Ureter (tissue), 1 donor: ENCODE measurements around the gene TOMM5. TPM values are rescaled to one million over a fixed set of nuclear protein-coding genes. Genes with fewer than 3 reads are reported as not detected.

Experiments
- DNase-seq: peaks from one replicate; pipeline ENCODE4 v3.0.0-alpha.2; 2020; ENCODE audit warnings: low spot score
- total RNA-seq: library from RNA; stranded (reverse); gene quantifications from one replicate; pipeline ENCODE4 v1.2.4, GENCODE V29; 2023
- donor health status: DM: yes; HTN: yes; CAD: no.

TOMM5 gene
- total RNA-seq, 1 donor from 2014 or later, result 72.7 TPM

DNA sequence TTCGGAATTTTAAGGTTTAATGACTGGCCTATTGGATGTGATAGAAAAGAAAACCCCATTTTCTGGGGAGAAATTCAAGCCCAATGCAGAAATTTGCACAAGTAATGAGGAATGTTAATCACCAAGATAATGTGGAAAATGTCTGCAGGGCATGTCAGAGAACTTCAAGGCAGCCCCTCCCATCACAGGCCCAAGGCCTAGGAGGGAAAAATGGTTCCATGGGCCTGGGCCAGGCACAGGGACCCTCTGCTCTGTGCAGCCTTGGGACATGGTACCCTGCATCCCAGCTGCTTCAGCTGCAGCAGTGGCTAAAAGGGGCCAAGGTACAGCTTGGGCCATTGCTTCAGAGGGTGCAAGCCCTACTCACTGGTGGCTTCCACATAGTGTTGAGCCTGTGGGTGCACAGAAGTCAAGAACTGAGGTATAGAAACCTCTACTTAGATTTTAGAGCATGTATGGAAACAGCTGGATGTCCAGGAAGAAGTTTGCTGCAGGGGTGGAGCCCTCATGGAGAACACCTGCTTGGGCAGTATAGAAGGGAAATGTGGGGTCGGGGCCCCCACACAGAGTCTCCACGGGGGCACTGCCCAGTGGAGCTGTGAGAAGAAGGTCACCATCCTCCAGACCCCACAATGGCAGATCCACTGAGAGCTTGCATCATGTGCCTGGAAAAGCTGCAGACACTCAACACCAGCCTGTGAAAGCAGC lies 28.4 kb downstream of the TOMM5 start:
- DNase-seq, result no peak

DNA sequence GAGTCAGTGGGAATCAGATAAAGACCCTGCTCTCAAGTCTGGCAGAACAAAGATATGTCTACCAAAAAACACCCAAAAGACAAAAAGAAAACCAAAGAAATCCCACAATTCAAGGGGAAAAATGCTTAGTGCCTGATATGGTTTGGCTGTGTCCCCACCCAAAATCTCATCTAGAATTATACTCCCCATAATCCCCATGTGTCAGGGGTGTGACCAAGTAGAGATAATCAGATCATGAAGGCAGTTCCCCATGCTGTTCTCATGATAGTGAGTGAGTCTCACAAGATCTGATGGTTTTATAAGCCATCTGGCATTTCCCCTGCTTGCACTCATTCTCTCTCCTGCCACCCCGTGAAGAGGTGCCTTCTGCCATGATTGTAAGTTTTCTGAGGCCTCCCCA lies 29.6 kb downstream of the TOMM5 start:
- DNase-seq, result no peak

DNA sequence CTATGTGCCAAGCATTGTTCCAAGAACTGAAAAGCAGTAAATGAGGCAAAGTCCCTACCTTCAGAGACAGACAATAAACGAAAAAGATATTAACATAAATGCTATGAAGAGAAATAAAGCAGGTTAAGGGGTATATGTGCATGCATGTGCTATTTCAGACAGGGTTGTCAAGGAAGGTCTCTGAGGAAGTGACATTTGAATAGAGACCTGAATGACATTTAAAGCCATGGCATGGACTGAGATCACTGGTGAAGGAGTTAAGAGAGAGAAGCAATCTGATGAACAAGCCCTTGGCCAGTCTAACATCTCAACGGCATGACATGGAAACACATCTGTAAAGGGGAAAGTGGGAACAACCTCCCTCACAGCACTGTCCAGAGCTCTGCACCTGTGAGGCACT lies 30.7 kb downstream of the TOMM5 start:
- DNase-seq, result no peak

DNA sequence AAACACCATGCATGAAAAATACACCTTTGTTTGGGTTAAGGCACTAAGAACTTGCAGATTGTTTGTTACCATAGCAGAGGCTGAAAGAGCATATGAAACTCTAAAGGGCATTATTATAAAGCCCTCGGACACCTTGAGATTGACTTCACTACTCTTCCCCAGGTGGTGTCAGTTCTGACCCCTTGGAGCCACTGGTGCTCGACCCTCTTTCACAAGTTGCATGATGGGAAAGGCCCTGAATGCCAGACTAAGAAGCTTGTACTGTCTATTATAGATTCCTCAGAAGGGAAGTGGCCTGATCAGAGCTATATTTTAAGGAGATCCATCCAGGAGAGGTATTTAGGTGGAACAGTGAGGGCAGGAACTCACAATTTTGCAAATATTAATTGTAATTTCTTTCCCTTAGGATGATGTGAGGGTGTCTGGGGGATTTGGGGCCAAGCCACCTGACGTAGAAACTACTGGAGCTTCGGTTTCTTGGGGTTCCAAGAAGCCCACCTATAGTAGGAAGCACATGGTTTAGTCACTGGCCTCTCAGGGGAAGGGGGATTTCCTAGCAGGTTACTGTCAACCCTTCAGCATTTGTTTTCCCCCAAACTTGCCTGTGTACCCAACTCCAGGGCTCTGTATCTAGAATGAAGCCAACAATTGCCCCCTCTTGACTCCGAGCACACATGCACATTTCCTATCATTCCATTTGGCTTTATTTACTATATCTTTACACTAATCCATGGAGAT lies 32.4 kb downstream of the TOMM5 start:
- DNase-seq, result no peak

DNA sequence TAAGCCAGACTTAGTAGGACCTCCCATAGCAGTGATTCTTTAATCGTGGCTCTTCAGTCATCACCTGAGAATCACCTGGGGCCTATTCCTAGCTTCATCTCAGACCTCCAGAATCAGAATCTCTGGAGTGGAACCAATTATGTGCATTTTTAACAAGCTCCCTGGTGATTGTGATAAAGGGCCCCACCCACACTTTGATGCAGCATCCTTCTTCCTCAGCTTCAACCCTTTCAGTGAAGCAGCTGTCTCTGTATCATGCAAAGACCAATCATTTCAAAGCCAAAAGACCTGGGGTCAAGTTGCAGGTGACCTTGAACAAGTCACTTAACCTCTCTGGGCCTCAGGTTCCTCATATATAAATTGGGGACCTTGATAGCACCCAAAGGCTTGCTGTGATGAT lies 33.3 kb downstream of the TOMM5 start:
- DNase-seq, result no peak

DNA sequence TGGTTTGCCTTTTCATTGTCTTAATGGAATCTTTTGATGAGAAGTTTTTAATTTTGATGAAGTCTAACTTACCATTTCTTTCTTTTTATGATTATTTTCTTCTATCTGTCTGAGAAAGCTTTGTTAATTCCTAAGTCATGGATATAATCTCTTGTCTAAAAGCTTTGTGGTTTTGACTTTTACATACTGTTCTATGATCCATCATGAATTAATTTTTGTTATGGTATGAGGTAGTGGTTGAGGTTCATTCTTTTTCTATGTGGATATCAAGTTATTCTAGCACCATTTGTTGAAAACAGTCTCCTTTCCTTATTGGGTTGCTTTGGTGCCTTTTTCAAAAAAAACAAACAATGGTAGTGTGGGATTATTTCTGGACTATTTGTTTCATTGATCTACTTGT lies 36.6 kb downstream of the TOMM5 start:
- no peak for DNase-seq

DNA sequence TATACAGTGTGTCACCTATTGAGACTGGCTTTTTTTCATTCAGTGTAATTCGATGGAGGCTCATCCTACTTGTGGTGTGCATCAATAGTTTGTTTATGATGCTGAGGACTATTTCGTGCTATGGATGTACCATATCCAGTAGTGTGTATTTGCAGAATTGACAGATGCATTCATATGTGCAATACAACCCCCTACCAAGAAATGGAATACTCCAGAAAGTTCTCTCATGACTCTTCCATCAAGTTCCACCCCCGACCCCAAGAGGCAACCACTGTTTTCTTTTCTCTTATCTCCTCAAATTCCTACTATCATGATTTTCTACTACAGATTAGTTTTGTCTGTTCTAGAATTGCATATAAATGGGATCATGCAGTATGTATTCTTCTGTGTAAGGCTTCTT lies 38.1 kb downstream of the TOMM5 start:
- no peak for DNase-seq

DNA sequence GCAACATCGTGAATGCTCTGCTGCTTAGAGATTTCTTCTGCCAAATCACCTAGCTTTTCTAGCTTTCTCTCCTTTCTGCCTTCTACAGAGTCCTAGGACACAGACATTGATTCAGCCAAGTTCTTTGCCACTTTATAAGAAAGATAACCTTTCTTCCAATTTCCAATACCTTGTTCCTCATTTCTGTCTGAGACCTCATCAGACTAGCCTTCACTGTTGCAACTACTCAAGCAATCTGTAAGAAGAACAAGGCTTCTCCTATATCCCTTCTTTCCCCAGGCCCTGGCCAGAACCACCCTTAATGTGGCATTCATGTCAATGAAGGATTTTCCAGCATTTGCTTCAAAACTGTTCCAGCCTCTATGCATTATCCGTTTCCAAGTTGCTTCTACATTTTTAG lies 40.5 kb downstream of the TOMM5 start:
- no peak for DNase-seq

DNA sequence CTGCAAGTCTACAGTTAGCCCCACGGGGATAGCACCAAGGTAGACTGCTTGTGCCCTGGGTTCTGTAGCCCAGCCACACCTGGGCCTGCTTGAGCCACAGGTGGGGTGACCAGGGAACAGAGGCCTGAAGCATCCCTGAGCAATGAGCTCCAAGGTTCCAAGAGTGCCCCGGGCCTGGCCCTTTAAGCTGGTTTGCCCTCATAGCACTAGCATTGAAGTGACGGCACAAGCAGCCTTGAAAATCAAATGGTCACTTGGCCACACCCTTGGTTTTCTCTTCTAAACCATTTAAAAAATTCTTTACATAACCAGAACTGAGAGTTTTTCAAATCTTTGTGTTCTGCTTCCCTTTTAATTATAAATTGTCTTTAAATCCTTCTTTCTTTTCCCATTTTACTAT lies 40.9 kb downstream of the TOMM5 start:
- DNase-seq, result no peak

DNA sequence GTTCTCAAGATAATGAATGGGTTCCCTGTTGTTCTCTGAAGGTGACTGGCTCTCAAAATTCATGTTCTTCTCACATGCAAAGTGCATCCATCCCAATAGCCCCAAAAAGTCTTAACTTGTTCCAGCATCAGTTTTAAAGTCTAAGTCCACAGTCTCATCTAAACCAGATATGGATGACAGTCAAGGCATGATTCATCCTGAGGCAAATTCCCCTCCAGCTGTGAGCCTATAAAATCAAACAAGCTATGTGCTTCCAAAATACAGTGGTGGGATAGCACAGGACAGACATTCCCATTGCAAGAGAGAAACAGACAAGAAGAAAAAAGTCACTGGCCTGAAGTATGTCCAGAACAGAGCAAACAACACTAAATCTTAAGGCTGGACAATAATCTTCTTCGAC lies 41.6 kb downstream of the TOMM5 start:
- no peak for DNase-seq

DNA sequence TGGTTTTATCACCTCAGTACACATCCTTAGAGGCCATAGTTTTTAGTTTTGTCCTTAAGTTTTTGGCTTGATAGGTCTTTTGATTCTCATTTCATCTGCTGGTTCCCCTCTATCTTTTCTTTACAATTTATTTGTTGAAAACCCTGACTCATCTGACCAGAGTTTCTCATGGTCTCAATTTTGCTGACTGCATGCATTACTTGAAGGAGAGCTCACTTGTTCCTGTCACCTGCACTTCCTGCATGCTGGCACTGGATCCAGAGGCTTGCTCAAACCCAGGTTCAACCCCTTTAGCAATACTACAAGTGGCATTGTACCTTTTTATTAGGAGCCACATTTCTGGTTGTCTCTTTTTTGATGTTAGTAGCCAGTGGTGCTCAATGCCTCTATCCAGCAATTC lies 42.9 kb downstream of the TOMM5 start:
- DNase-seq, result no peak

DNA sequence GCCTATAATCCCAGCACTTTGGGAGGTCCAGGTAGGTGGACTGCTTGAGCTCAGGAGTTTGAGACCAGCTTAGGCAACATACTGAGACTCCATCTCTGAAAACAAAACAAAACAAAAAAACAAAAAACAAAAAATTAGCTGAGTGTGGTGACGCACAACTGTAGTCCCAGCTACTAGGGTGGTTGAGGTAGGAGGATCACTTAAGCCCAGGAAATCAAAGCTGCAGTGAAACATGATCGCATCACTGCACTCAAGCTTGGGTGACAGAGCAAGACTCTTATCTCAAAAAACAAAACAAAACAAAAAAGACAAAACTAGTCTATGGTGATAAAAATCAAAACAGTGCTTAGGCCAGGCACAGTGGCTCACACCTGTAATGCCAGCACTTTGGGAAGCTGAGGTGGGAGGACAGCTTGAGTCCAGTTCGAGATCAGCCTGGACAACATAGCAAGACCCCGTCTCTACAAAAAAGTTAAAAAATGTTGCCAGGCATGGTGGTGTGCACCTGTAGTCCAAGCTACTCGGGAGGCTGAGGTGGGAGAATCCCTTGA lies 45.0 kb downstream of the TOMM5 start:
- DNase-seq, result no peak

DNA sequence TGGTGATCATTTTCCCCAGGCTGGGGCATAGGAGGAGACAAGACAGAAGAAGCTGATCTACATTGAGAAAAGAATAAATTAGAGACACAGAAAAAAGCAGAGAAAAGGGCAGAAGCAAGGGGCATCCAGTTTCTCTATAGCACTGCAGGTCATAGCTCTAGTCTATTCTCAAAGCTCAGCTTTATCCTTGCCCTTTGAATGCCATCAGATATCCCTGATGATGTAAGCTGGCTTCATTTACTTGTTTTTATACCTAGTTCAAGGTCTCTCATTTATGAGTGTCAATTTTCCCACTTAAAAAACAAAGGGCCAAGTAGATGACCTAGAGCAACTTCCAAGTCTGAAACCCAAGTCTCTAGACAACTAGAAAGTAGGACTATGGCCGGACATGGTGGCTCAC lies 48.9 kb downstream of the TOMM5 start:
- DNase-seq, result no peak

DNA sequence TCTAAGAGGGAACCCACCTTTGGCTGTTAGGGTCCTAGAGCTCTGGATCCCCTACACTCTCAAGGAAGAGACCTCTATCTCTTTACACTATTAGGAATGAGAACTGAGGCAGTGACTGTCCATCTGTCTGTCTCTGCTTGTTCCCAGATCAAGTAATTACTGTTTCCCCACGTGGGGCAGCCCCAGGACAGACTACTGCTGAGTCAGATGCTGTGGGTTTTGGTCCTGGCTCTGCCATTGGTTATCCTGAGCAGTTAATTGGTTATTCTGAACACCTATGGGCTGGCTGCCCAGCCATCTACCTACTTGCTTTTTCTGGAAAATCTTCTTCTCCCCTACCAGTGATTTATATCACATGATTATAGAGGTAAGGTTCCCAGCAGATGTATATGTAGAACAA lies 49.5 kb downstream of the TOMM5 start:
- DNase-seq, result no peak

DNA sequence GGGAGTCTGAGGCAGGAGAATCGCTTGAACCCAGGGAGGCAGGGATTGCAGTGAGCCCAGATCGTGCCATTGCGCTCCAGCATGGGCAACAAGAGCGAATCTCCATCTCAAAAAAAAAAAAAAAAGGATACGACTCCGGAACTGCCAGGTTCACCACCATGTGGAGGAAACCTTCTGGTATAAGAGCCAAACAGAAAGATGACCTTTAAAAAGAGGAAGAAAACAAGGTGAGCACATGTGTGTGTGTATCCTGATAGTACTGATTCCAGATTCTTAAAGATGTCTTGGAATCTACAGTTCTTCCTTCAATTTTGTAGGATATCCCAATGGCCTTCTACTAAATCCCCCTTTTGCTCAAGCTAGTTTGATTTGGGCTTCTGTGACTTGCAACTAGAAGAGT lies 49.9 kb downstream of the TOMM5 start:
- no peak for DNase-seq

DNA sequence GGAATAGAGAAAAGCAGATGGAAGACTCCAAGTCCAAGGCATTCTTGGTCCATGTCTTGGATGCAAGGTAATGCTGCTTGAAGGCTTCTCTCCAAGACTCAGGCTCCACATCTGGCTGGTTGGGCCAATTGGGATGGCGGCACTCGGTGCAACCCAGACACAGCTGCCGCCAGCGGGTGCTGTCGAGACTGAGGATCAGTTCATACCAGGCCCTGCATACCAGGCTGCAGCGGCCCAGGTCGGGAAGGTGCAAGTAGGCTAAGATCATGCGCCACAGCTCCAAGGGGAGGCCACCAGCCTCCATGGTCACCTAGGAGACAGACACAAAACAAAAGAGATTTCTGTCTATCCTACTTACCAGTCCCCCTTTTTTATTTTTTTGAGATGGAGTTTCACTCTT lies 50.9 kb downstream of the TOMM5 start:
- DNase-seq, result no peak

DNA sequence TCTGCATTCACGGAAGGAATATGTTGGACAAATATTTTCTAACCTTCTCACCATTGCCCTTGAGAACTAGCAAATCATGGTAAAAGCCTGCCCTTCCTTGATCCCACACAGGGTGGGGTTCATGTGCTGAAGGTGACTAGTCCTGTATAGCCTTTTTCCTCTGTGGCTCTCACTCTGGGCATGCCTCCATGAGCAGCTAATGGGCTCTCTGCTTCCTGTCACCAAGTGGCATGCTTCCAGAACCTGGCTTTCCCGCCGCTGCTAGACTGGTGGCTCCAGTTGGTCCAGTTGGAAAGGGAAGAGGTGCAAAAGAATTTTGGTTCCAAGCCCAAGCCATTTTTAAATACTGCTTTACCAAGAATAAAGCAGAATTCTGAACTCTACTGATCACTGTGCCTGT lies 51.8 kb downstream of the TOMM5 start:
- peak; percentile 82 for DNase-seq

DNA sequence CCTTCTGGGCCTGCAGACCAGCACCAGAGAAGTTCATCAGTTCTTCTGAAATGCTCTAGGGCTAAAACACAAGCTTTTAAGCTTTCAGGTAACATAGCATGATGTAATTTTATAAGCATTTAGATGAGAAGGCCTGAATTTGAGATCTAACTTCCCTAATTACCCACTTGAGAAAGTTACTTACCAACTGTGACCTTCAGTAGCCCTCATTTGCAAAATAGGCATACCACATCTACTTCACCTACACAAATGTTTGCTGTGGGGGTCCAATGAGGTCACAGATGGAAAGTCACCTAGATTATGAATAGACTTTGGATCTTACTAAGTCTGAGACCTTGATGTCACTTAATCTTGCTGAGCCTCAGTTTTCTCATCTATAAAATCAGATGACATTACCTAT lies 52.8 kb downstream of the TOMM5 start:
- DNase-seq, result no peak

Other genes with a start within 250 kb of the TOMM5 start
- 74.2 TPM for gene GRHPR, start 169.9 kb downstream of the TOMM5 start, total RNA-seq
- 12.6 TPM for gene ZBTB5, start 127.1 kb downstream of the TOMM5 start, total RNA-seq
- 27.5 TPM for gene POLR1E, start 106.6 kb downstream of the TOMM5 start, total RNA-seq
- gene FBXO10, start 16.2 kb downstream of the TOMM5 start, total RNA-seq, result 7.5 TPM
- not detected for gene FRMPD1, start 58.4 kb upstream of the TOMM5 start, total RNA-seq
- 18.0 TPM for gene TRMT10B, start 161.2 kb upstream of the TOMM5 start, total RNA-seq
- 27.2 TPM for gene EXOSC3, start 192.5 kb upstream of the TOMM5 start, total RNA-seq
- 33.0 TPM for gene DCAF10, start 208.2 kb upstream of the TOMM5 start, total RNA-seq